H1 (cell line): ENCODE data around the gene GYPC. TPM values are rescaled to one million over a fixed set of nuclear protein-coding genes. Genes with fewer than 3 reads are reported as not detected.

Experiments
- CHD2 ChIP-seq: IDR thresholded peaks from 2 replicates; pipeline ENCODE4 v1.6.1; 2012; ENCODE audit warnings: low read length, improper control_type of control experiment
- EGR1 ChIP-seq: IDR thresholded peaks from 2 replicates; pipeline ENCODE4 v1.6.1; 2011; ENCODE audit warnings: low read depth, low read length, borderline replicate concordance
- PHF8 ChIP-seq: fragments of 200-600 bp; sonication (generic); conservative IDR thresholded peaks from 2 replicates; pipeline ENCODE4 v1.7.1; 2012; ENCODE audit warnings: low read depth, mild to moderate bottlenecking, inconsistent platforms, low read length, moderate library complexity
- POLR2A ChIP-seq, 2 experiments: IDR thresholded peaks; 1 replicate in 1 of 2; 2 replicates in 1 of 2; pipeline ENCODE4 v1.6.1; 2011; ENCODE audit warnings: low read depth in 2 of 2, low read length in 2 of 2, mild to moderate bottlenecking in 2 of 2; ENCODE audit errors: control extremely low read depth in 1 of 2
- RAD21 ChIP-seq, 2 experiments: IDR thresholded peaks in 1 of 2; conservative IDR thresholded peaks in 1 of 2; 2 replicates each; pipeline ENCODE4 v1.6.1; 2011; ENCODE audit warnings: low read depth in 2 of 2, low read length in 2 of 2, improper control_type of control experiment in 1 of 2, inconsistent platforms in 1 of 2, mild to moderate bottlenecking in 1 of 2, moderate library complexity in 1 of 2
- RXRA ChIP-seq: IDR thresholded peaks from 2 replicates; pipeline ENCODE4 v1.6.1; 2011; ENCODE audit warnings: low read depth, mild to moderate bottlenecking, low read length, moderate library complexity; ENCODE audit not compliant: insufficient read depth
- SIX5 ChIP-seq: IDR thresholded peaks from 2 replicates; pipeline ENCODE4 v1.6.1; 2011; ENCODE audit warnings: mild to moderate bottlenecking, low read depth, low read length
- TCF12 ChIP-seq: IDR thresholded peaks from 2 replicates; pipeline ENCODE4 v1.6.1; 2011; ENCODE audit warnings: low read depth, mild to moderate bottlenecking, low read length
- polyA plus RNA-seq, 7 experiments: library from polyadenylated mRNA; depleted of rRNA in 3 of 7; stranded (reverse) in 5 of 7; unstranded in 2 of 7; fragments of >200 nt in 5 of 7; fragments of 200-250 nt in 2 of 7; gene quantifications; 1 replicate in 5 of 7; 2 replicates in 1 of 7; 4 replicates in 1 of 7; pipeline versions ENCODE4 v1.2.1 to v1.2.3, GENCODE V29; 2011 to 2013; ENCODE audit warnings: missing spikeins in 2 of 7, mixed read lengths in 2 of 7
- total RNA-seq: library from RNA; stranded (reverse); fragmentation: NEBNext Ultra II Directional; extraction: Animal tissue kit (Norgen Biotek cat#: 25700); gene quantifications from 2 replicates; pipeline ENCODE4 v1.2.1, GENCODE V29; 2021

GYPC gene
- total and polyA plus RNA-seq, 2 of the 8 experiments (the other 6 are each of a cell fraction or from before 2014, with no cell fraction given), result 26.8 to 53.6 TPM

DNA sequence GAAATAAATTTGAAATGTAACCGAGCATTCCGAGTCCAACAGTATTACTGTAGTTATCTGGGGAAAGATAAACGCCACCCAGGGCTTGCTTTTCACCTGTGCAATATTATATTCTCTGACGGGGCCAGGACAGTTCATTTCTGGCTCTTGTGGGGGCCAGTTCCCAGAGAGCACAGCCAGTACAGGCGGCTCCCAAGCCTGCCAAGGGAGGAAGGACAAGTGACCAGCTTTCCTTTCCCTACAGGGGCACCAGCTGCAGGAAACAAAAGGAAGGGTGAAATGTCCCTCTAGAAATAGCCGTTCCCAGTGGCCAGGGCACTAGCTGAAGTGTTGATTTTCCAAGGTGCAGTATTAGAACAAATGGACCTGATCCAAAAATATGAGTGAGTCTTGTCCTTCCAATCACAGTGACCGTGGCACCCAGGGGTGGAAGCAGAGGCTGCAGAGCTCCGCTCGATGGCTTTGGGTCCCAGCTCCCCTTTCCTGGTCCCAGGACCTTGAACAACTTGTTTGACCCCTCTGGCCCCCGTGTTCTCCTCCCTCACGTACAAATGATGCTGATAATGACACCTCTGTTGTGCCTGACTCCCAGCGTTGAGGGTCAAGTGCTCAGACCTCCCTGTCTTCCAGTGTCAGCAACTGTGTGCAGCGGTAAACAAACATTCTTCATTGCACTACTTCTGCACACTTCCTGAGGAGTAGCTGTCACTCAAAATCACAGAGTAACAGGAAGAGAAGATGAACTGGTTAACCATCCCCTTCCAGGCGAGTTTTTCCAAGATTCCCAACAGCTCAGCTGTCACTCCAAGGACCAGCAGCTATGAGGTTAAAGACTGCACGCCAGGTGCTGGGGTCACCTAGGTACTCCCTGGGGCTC lies 40.9 kb downstream of the GYPC start (continued):
- TF ChIP-seq RXRA (no peak), SIX5 (no peak), CHD2 (no peak), POLR2A (IDR thresholded peaks at IDR 0.05; ENCODE audit: control extremely low read depth in 1 of 2, low read depth in 2 of 2, low read length in 2 of 2) (no peak), RAD21 (IDR thresholded peaks at IDR 0.05 in 1 of 2, conservative IDR thresholded peaks at IDR 0.05 in 1 of 2; ENCODE audit: low read depth in 2 of 2, low read length in 2 of 2) (no peak), PHF8 (no peak), EGR1 (no peak), TCF12 (no peak)
